ENCODE measurements around the gene CDH13.

GRCh38 chr16:82756283-82756599 lies 129.5 kb downstream of the CDH13 start:
- no peak for TF ChIP-seq CTCF (IDR thresholded peaks at IDR 0.05 in 4 of 5, conservative IDR thresholded peaks at IDR 0.05 in 1 of 5)
- no peak for TF ChIP-seq POLR2A (IDR thresholded peaks at IDR 0.05)
